G401.6 (cell line): Measurements from ENCODE around the gene GJA8.
"Not testable (repeated sequence)": the region's sequence is repeated elsewhere in the genome, so short reads cannot be mapped to it uniquely, and the experiment has no call there.

Source experiments
- FAIRE-seq: peaks from 2 replicates; lab custom pipeline; 2012; peaks lifted over from hg19 to GRCh38; lab: Jason Lieb, UNC

The GJA8 gene

GRCh38 chr1:147902253-147902845 lies at the start of gene GJA8:
Gene GJA8 (plus strand): TSS chr1:147902795. CDS start chr1:147907956, 5,161 bp downstream.
- no peak for FAIRE-seq

- FAIRE-seq = no peak
These were observed 49.2 kb upstream of the GJA8 start for GRCh38 chr1:147853391-147853790.

DNA sequence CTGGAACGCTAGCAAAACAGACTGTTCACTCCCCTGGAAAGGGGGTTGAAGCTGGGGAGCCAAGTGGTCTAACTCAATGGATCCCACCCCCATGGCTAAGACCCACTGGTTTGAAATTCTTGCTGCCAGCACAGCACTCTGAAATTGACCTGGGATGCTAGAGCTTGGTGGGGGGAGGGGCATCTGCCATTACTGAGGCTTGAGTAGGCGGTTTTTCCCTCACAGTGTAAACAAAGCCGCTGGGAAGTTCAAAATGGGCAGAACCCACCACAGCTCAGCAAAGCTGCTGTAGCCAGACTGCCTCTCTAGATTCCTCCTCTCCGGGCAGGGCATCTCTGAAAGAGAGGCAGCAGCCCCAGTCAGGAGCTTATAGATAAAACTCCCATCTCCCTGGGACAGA lies 47.6 kb upstream of the GJA8 start:
- not testable (repeated sequence) for FAIRE-seq

GRCh38 chr1:147855996-147856395 lies 46.6 kb upstream of the GJA8 start:
- FAIRE-seq = not testable (repeated sequence)

GRCh38 chr1:147867204-147867603 lies 35.4 kb upstream of the GJA8 start:
- FAIRE-seq = not testable (repeated sequence)

DNA sequence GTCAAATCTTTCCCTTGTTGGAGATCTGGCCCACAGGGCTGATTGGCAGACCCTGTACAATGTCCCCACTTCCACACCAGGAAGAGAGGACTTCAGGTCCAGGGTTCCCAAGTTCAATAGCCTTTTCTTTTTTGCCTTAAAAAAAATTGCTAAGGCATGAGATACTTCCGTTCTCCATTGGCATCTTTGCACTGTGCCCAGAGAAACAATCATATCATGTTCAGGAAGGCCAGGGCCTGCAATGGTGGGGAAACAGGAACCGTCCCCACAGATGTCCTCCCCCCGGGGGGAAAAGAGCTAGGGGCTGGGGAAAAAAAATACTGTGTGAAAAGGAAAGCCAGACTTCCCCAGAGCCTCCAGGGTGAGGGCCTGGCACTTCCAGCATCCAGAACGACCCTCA lies 24.6 kb upstream of the GJA8 start:
- no peak for FAIRE-seq

DNA sequence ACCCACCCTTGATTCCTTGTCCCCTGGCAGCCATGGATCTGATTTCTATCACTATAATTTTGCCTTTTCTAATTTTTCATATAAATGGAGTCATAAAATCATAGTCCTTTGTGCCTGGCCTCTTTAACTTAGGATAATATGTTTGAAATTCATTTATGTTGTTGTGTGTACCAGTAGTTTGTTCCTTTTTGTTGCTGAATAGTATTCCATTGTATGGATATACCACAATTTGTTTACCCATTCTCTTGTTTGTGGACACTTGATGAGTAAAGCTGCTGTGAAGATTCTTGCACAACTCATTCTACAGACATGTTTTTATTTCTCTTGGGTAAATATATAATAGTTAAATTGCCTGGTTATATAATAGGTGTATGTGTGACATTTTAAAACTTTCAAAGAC lies 22.7 kb upstream of the GJA8 start:
- FAIRE-seq = no peak

DNA sequence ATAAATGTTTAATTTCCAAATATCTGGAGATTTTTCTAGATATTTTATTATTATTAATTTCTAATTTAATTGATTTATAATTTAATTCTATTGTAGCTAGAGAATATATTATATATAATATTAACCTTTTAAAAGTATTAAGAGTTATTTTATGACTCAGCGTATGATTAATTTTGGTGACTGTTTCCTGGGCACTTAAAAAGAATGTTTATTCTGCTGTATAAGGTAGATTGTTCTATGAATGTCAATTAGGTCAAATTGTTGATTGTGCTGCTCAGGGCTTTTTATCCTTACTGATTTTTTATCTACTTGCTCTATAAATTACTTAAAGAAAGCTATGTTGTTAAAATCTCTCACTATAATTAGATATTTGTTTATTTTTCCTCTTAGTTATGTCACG lies 20.1 kb upstream of the GJA8 start:
- FAIRE-seq = peak; percentile 91

GRCh38 chr1:147890177-147890790 lies 12.3 kb upstream of the GJA8 start:
- no peak for FAIRE-seq

DNA sequence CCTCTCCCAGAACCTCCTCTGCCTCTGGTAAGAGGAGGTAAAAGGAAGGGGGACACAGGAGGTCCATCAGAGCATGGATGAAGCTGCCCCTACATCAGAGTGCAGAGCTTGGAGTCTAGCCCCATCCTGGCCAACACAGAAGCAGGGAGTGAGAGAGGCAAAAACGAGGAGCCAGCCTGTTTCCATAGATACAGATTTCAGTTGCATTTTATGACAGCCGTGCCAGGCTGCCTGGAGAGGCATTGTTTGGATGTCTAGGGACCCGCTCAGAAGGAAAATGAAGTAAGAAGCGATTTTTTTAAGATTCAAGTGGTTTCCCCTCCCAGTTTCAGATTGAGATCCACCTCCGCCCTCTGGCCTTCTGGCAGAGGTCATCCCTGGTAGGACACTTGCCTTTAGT lies 11.5 kb upstream of the GJA8 start:
- no peak for FAIRE-seq

DNA sequence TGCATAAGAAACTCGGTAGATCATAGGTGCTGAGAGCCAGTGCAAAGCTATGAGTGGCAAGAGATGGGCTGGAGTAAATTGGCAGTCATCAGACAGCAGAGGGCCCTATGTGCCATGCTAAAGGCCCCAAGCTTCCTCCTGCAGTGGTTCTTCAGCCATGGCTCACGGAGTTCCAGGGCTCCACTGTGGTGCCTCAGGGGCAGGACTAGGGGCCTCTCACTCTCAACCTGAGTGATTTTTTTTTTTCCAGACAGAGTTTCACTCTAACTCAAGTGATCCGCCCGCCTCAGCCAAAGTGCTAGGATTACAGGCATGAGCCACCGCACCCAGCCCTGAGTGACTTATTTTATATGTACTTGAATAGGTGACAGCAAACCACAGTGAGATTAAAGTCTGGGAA lies 10.4 kb upstream of the GJA8 start:
- FAIRE-seq = no peak

- peak; percentile 85 for FAIRE-seq
These were observed 9.8 kb upstream of the GJA8 start for GRCh38 chr1:147892731-147893214.

GRCh38 chr1:147895123-147895522 lies 7.5 kb upstream of the GJA8 start:
- FAIRE-seq = no peak

- no peak for FAIRE-seq
These were observed 5.4 kb upstream of the GJA8 start for GRCh38 chr1:147897029-147897752.

DNA sequence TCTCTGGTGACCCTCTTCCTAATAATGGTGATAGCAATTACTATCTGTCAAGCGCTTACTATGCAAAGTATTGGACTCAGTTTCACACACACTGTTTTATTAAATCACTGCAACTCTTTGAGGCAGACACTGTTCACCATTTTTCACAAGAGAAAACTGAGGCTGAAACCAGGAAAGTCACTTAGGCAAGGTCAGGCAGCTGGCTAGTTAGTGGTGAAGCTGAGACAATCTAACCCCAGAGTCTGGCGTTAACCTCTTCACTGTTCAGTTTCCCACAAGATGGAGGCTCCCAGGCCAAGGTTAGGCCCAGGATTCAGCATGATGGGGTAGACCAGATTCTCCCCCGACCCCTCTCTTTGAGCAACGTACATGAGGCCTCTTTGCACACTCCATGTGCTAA lies 4.8 kb upstream of the GJA8 start:
- no peak for FAIRE-seq

DNA sequence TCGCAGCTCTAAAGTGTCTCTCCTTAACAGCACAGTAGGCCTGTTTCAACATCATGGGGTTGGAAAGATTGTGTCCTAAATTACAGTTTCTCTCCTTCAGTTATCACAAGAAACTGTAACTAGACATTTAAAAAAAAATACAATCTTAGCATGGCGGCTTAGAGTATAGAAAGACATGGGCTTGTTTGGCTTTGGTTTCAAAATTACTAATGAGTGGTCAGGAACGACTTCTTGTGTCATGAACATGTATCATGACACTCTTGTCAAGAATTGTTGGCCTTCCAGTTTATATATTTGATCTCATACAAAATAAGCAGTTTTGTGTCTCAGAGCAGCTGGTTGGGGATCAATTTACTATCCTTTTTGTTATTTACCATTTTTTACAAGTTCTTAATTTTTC lies 2.1 kb downstream of the GJA8 start:
- FAIRE-seq = no peak

- no peak for FAIRE-seq
These were observed 5.4 kb downstream of the GJA8 start for GRCh38 chr1:147907786-147908509.

GRCh38 chr1:147912553-147912952 lies 10.0 kb downstream of the GJA8 start:
- no peak for FAIRE-seq

DNA sequence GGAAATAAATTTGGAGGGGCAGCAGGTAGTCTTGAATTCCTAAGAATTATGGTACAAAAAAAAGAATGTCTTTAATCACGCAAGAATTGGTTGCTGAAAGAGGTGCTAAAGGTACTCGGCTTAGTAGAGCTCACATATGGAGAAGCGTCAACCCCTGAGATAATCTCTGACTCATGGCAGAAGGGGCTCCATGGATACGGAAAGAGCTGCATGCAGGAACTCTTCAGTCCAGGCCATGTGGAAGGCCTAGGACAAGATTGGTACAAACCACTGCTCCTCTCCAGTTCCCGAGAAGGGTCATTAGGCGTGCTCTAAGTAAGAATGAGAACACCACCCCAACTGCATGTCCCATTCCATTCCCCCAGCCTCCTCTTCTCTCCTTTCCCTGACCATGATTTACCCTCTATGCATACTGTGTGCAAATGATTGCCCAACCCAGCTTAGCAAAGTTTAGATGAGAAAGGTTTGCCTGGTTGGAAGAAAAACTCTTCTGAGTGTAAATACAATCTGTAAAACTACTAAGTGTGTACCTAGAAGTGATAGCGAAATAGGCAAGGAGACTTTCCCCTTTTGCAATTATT lies 10.9 kb downstream of the GJA8 start:
- FAIRE-seq = no peak

DNA sequence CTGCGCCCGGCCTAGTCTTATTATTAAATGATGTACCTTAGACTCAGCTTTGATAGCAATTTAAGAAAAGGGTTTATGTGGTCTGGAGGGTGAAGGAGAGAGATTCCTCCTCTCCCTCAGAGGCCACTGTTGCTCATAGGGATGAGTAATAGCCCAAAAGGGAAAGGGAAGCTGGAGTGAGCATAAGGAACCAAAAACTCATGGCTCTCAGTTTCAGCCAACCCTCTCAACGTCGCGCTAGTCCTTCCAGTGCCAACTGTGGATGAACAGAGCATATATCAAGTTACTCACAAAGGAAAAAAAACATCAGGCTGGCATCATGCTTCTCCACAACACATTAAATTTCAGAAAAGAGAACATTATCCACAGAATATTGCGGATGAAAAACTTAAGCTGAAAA lies 17.3 kb downstream of the GJA8 start:
- no peak for FAIRE-seq

GRCh38 chr1:147924813-147925212 lies 22.2 kb downstream of the GJA8 start:
- no peak for FAIRE-seq

- FAIRE-seq = not testable (repeated sequence)
These were observed 24.6 kb downstream of the GJA8 start for GRCh38 chr1:147927215-147927614.

- FAIRE-seq = not testable (repeated sequence)
These were observed 25.1 kb downstream of the GJA8 start for GRCh38 chr1:147927689-147928088.
